Midbrain (tissue), 1 donor: ENCODE data around the gene NT5DC1.

Experiments used
- DNase-seq: peaks from one replicate; lab custom pipeline; 2025; lab: John Stamatoyannopoulos, UW

NT5DC1 gene

DNA sequence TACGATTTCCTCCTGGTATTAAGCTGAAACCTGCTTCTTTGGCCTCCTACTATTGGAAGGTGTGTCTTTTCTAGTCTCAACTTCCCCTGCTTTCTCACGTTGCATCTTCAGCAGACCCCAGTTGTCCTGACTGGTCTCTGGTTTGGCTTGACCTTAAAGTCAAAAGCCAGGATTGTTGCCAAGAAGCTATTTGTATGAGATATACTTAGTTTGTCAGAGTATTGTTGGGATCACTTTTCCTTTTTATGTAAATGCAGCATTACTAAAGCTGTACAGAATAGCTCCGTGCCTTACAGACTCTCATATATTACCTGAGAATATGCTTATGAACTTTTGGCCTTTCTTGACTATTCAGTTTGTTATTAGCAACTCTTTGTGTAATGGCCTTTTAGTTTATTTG is 92.1 kb downstream of the NT5DC1 start:
- no peak for DNase-seq

DNA sequence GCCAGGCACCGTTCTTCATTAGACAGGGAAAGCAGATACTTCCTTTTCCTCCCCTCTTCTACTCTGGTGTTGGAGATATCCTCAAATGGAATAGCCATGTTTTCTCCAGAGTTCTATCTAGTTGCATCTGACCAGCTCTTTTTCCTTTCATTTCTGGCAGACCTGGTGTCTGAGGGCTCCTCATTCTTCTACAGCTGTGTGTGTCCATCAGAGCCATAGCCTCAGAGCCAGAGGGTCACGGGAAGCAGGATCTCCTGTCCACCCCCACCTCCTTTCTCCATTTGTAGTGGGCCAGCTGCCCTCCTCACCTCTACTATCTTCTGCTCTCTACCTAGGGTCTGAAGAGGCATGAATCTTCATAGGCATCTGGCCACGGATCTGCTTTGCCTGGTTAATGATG is 96.2 kb downstream of the NT5DC1 start:
- no peak for DNase-seq

GRCh38 chr6:116200619-116201249 is 100.1 kb downstream of the NT5DC1 start:
- DNase-seq: no peak

- no peak for DNase-seq
These were observed 100.9 kb downstream of the NT5DC1 start for GRCh38 chr6:116201538-116201937.

DNA sequence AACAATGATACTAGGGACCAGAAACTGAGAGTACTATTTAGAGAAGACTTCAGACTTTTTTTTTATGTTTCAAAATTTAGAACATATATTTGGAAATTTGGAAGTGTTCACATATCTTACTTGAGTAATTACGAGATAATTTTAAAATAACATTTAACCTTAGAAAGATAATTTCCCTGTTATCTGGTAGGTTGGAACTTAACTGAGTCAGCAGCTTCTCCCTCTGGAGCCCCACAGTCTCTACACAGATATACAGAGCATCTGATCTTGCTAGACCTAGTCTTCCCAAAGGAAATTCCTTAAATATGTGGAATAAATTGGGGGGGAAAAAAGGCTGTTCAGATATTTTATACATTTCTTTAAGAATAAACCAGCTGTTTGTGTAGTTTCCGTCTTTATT is 104.6 kb downstream of the NT5DC1 start:
- DNase-seq: no peak

DNA sequence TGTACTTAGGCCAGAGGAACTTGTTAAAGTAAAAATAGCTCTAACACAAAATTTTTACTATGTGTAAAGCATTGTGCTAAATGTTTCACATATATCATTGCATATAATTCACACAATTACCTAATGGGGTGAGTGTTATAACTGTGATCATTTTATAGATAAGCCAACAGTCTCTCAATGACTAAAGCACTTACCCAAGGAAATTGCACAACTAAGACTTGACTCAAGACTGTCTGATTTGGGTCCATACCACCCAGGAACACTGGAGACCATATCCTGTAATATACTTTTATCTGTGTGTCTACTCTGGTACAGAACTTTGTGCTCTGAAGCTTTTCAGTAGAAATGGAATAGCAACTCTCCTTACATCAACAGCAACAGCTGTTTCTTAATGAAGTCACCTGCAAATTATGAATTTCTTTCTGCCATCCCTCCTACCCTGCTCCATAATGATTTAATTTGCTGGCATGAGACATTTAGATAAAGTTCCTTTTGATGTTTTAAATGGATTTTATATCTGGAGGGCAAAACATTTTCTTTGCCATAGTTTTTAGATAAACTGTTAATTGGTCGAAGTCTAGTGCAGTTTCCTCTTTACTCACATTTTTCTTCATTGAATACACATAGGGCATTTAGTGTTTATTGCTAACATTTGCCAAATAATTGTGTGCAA is 105.7 kb downstream of the NT5DC1 start:
- no peak for DNase-seq

- no peak for DNase-seq
These were observed 107.6 kb downstream of the NT5DC1 start for GRCh38 chr6:116208056-116208785.

DNA sequence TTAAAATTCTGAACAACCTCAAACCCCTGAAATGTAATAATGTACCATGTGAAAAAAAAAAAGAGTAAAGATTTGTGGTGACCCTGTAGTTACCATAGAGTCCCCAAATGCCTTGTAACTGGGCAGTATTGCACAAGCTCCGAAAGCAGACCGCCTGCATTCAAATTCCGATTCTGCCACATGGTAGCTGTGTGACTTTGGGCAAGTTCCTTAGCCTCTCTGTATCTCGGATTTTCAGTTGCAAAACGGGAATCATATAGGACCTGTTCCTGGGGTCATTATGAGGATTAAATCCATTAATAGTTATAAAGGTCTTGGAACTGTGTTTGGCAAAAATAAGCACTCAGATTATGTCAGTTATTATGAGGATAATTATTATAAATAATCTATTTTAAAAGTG is 109.7 kb downstream of the NT5DC1 start:
- DNase-seq: no peak

- DNase-seq: no peak
These were observed 110.2 kb downstream of the NT5DC1 start for GRCh38 chr6:116210750-116211425.

GRCh38 chr6:116214681-116215080 is 114.0 kb downstream of the NT5DC1 start:
- no peak for DNase-seq

GRCh38 chr6:116215414-116215813 is 114.8 kb downstream of the NT5DC1 start:
- no peak for DNase-seq

DNA sequence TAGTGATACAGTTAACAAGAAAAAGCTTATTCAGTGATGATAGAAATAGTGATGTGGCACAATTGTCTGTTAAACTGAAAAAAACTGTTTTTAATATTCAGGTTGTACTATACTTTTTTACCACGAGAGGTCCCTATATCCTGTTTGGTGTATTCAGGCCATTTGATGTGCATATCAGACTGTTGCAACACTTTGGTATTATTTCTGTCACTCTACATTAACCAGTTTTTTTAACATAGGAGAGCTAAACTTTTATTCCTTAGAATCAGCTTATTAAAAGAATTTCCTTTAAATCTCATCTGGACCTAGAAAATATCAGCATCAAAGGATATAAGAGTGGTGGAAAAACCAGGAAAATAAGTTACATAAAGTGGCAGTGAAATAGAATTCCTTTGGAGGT is 116.4 kb downstream of the NT5DC1 start:
- DNase-seq: peak; percentile 32

GRCh38 chr6:116218172-116218633 is 117.5 kb downstream of the NT5DC1 start:
- peak; percentile 34 for DNase-seq

GRCh38 chr6:116218866-116219265 is 118.2 kb downstream of the NT5DC1 start:
- DNase-seq: no peak

DNA sequence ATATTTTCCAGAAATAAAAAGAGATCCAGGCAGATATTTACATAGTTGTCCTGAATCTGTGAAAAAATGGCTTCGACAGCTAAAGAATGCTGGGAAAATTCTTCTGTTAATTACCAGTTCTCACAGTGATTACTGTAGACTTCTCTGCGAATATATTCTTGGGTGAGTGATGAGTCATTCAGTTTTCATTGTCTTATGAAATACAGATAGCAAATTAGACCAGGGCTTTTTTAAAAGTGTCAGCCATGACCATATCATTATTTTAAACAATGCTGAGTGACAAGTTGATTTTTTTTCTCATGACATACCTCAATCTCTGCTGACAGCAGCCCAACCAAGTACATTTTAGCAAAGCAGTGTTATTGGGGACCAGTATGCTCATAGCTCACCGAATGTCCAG is 120.4 kb downstream of the NT5DC1 start:
- DNase-seq: no peak

GRCh38 chr6:116221911-116222310 is 121.3 kb downstream of the NT5DC1 start:
- DNase-seq: no peak

DNA sequence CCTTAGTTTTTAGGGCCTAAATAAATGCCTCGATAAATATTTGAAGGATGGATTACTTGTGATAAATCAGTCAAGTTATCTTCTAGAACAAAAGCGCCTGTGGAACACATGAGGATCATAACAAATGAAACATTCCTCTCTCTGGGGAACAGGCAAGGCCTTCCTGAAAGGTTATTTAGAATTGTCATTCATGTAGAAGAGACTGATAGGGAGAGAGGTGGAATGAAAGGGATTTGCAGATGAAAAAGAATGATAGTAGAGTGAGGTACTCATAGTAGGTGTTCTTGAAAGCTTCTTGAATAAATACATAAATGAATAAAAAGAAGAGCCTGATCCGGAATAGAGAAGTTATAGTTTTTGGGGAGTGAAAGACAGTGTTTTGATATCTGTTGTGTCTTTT is 122.7 kb downstream of the NT5DC1 start:
- no peak for DNase-seq

DNA sequence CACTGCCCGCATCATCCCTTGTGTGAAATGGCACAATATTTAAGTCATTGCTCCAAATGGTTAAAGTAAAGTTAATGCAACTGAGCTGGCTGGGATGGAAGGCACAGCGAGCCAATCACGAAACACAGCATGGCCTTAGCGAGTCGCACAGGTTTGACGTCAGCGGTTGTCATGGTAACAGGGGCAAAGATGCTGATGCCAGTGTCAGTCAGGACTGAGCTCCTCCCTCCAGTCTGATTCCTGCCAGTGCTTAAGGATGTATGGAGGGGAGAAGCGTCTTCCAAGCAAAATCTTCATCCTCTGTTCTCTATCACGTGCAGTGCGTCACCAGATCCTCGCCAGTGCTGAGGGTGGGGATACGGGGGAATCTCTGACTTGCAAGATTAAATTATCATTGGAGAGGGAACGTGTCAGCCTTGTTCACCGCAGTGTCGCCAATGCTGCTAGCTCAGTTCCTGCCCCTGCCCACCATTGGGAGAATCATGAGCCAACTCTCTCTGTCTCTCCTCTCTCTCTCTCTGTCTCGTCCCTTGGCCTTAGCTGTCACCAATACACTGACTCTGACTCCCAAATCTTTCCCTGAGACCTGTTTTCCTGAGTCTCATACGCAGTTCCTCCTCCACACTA is 128.7 kb downstream of the NT5DC1 start:
- peak; percentile 94 for DNase-seq

DNA sequence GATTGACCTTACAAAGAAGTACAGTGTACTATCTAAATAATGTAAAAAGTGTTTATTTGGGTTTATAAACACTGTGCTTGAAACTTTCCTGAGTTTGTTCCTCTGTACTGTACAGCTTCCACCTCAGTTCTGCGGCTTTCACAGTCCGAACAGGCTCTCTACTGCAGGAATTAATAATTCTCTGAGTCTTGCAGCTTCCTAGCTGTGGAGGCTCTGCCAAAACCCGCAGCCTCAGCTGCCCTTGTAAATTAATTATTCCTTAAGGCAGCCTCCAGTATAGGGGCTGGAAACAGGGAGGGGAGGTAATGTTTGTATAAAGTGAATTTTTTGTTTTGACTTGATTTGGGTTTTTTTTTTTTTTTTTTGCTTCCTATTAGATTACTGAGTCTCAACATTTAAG is 134.0 kb downstream of the NT5DC1 start:
- DNase-seq: no peak

DNA sequence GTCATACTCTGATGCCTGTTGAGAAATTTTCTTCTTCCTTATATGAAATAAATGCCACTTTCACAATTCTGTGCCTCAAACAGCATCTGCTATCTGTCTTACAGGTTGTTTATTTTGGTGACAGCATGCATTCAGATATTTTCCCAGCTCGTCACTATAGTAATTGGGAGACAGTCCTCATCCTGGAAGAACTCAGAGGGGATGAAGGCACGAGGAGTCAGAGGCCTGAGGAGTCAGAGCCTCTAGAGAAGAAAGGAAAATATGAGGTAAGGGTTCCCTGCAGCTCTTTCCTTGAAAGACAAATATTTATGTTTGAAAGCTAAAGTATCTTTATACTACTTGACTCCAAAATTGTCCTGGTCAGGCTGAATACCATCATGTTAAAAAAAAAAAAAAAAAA is 137.4 kb downstream of the NT5DC1 start:
- DNase-seq: no peak

GRCh38 chr6:116239256-116239655 is 138.6 kb downstream of the NT5DC1 start:
- no peak for DNase-seq

DNA sequence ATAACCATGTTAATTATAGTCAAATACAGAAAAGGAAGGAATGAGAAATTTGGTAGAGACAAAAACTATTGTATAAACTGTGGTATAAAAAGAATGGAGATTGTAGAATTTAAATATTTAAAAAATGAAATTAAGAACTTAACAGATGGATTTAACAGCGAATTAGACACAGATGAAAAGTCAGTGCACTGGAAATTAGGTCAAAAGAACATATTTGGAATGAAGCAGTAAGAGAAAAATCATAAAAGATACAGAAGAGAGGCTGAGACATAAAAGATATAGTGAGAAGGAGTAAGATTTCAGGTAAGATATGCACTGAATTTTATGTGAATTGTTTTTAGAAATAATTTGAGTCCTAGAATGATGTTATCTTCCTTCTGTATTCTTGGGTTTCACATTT is 139.2 kb downstream of the NT5DC1 start:
- DNase-seq: no peak
